Ammon's horn (tissue), 1 donor: Measurements from ENCODE around the gene ZNHIT1.

Source experiments
- DNase-seq: peaks from one replicate; pipeline ENCODE4 v3.0.0-alpha.2; 2016; ENCODE audit warnings: low spot score

Gene ZNHIT1

DNA sequence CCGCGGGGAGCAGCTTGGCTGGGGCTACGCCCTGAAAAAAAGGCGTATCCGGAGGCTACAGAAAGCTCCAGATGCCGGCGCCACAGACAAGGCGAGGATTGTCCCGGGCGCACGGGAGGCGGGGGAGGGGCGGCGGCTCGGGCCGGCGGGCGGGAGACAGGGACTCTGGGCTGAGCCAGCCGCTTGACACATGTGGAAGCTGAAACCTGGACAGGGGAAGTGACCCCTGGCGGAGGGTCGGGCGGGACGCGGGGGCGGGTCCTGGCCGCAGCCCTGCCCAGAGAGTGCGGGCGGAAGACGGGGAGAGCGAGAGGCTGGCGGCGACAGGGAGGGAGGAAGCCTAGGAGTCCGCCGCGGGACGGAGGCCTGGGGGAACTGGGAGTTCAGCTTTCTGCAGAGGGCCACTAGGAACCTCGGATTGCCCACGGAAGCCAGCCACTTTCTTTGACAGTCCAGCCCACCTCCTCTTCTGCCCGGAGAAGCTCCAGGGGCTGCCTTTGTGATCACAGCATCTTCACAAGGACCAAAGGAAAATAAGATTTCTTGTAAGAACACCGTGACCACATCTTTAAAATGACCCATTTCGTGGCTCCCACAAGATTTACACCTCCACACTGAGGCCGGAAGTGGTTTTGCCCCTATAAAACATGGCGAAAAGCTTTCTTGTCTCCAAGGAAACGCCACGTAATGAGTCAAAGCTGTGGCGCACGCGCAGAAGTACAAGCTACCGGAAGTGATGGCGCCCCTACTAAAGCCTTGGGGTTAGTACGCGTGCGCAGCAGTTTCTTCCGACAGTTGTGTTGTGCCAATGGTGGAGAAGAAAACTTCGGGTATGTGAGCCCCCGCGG lies at the start of gene ZNHIT1, which contains the start of gene PLOD3:
Gene ZNHIT1 (plus strand): TSS at position 778 of the 848 bp plus-strand sequence. CDS start 31 bp downstream, at position 809.
Gene PLOD3 (minus strand): TSS at position 194 of the 848 bp plus-strand sequence. CDS start 307 bp downstream, outside the sequence.
- peak; percentile 98 for DNase-seq

- no peak for DNase-seq
Measured at GRCh38 chr7:101168412-101169049, 49.4 kb upstream of the ZNHIT1 start.

- no peak for DNase-seq
Measured at GRCh38 chr7:101169110-101169837, 48.7 kb upstream of the ZNHIT1 start.

- peak; percentile 64 for DNase-seq
Measured at GRCh38 chr7:101169838-101170551, 48.0 kb upstream of the ZNHIT1 start.

- DNase-seq, result no peak
Measured at GRCh38 chr7:101170617-101171441, 47.1 kb upstream of the ZNHIT1 start.

GRCh38 chr7:101171442-101171837 lies 46.5 kb upstream of the ZNHIT1 start:
- no peak for DNase-seq

DNA sequence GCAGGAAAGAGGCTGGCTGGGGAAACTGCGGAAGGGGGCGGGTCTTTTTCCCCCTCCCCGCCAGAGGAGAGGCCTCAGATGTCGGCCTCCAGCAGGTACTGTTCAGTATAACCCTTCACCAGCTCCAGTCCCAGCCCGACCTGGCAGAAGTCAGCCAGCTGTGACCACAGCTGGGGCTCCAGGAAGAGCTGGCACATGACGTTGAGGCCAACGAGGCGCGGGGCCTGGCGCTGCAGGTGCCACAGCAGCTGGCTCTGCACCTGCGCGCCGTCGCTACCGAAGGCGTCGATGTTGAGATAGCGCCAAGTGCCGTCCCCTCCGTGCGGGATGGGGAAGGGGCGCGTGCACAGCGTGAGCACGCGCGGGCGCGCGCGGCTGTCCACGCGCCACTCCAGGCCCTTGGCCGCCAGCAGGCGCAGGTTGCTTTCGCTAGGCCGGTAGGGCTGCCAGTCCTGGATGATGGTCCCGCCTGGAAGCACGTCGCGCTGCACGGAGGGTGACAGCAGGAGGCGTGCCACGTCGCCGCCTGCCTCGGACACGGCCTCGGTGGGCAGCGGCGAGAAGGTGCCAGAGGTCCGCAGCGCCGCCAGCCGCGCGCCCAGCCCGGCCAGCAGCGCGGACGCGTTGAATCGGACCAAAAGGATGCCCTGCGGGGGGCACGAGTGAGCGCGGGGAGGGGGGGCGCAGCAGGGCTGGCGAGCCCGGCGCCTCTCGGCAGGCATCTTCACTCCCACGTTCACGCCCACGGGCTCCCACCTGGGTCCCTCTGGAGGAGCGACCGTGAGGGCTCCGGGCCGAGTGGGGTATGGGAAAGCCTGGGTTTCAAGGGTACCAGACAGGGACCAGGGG lies 45.7 kb upstream of the ZNHIT1 start:
- no peak for DNase-seq

GRCh38 chr7:101172854-101173751 lies 44.9 kb upstream of the ZNHIT1 start:
- DNase-seq, result no peak

DNA sequence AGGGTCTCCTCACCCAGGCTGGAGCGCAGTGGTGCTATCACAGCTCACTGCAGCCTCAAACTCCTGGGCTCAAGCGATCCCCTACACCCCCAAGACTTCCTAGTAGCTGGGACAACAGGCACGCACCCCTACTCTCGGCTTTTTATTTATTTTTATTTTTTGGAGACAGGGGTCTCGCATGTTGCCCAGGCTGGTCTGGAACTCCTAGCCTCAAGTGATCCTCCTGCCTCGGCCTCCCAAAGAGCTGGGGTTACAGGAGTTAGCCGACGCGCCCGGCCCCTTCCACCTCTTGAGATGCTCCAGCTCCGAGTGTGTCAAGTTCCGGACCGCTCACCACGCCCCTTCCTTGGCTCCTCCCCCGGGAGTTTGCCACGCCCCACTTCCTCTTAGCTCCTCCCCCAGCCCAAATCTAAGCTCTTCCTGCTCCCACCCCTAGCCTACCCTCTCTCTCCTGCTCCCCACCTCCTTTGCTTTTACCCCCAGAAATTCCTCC lies 44.2 kb upstream of the ZNHIT1 start:
- DNase-seq, result no peak

DNA sequence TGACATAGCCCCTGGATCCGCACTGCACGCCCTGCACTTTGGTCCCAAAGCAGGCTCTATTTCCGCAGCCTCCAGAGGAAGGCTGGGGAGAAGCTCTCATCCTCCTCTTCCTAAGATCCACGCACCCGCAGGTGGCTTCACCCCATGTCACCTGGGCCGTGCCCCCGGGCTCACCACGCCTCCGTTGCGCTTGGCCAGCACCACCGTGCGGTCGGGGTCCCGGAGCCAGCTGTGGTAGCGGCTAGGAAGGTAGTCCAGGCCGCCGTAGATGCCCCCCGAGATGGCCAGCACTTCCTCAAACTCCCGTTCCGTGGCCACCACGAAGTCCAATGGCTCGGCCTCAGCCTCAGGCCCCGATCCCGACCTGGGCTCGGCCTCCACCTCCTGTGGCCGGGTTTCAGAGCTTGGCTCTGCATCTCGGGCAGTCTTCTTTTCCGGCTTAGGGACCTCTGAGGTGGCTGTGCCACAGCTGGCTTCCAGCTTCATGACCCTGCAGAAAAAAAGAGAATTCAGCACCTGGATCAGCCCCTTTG lies 43.6 kb upstream of the ZNHIT1 start:
- DNase-seq, result no peak

DNA sequence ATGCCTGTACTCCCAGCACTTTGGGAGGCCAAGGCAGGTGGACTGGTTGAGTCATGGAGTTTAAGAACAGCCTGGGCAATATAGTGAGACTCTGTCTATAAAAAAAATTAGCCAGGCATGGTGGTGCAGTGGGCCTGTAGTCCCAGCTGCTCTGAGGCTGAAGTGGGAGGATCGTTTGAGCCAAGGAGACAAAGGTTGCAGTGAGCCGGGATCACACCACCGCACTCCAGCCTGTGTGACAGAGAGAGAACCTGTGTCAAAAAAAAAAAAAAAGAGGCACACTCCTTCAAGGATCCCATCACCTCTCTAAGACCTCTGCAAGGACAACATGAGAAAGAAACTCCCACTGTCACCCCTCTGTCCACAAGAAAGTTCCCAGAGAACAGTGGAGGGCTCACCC lies 42.3 kb upstream of the ZNHIT1 start:
- no peak for DNase-seq

- no peak for DNase-seq
Measured at GRCh38 chr7:101177644-101178043, 40.3 kb upstream of the ZNHIT1 start.

- no peak for DNase-seq
Measured at GRCh38 chr7:101179117-101179516, 38.8 kb upstream of the ZNHIT1 start.

DNA sequence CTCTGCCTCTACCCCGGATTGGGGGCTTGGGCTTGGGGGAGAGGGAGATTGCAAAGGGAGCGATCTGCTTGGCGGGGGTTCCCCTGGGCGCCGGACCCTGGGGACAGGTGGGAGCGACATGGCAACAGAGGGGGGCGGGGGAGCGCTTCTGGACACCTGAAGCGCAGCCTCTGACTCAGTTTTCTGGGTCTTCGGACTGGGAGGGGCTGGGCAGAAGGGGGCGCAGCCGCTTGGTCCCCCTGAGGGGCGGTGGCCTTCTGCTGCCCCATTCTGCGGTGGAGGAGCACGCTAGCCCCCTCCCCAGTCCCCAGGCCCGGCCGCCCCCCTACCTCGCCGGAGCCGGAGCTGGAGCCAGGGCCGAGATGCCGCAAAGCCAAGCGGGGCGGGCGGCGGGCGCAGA lies 38.3 kb upstream of the ZNHIT1 start:
- DNase-seq, result no peak

DNA sequence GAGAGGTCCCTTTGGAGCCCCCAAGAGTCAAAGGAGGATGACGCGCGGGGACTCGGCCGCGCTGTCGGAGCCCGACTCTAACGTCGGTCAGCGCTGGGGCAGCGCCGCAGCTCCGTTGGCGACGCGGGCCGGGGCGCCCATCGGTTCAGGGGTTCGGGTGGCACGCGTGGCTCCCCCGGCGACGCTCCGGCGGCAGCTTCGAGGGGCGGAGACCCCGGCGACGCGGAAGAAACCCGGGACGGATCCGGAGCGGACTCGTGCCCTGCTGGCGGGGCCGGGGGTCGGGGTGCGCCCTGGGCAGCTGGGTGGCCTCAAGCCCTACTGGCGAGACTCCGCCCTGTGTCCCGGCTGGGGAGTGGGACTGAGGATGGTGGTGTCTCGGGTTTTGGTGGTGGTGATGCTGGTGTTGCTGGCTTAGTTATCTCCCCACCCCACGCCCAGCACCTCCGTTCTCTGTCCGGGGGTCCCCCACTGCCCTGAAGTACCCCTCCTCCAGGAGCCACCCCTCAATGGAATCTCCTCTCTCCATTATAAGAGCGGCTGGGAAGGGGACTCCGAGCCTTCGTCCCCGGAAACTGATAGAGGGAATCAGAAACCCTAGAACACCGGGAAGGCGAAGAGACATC lies 37.7 kb upstream of the ZNHIT1 start, which contains the start of gene NAT16:
Gene NAT16 (minus strand): TSS at position 164 of the 626 bp plus-strand sequence. CDS start 5,486 bp downstream, outside the sequence.
- no peak for DNase-seq

DNA sequence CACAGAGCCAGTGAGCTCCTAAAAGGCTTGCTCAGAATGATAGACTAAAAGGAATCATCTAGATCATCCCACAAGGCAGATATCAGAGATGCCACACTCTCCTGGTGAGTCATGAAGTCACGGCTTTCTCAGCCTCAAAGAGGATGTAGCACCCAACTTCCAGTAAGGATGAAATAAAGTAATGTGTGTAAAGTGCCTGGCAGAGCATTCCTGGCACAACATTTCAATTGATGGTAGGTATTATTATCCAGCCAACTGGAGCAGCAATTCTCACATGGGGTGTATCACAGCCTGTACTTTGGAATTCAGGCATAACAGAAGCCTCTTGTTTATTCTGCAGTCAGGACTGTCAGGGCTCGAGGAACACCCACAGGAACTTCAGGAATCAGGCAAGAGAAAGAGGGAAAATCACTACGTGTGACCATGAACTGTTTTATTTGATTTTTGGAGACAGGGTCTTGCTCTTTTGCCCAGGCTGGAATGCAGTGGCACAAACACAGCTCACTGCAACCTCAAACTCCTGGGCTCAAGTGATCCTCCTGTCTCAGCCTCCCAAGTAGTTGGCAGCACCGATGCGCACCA lies 32.6 kb upstream of the ZNHIT1 start:
- peak; percentile 29 for DNase-seq

- DNase-seq, result no peak
Measured at GRCh38 chr7:101186194-101186593, 31.8 kb upstream of the ZNHIT1 start.
